Type B pancreatic cell (in vitro differentiated cells): ENCODE measurements around the gene ST6GALNAC3. TPM values are rescaled to one million over a fixed set of nuclear protein-coding genes. Genes with fewer than 3 reads are reported as not detected.

ENCODE experiments used
- DNase-seq: peaks from one replicate; pipeline ENCODE4 v3.0.0; 2021; ENCODE audit warnings: mixed read lengths; ENCODE audit not compliant: unreplicated experiment; ENCODE audit errors: extremely low spot score
- H3K27ac Mint-ChIP-seq: 2 replicates; pipeline ENCODE4 v1.8.0; 2021; ENCODE audit warnings: mild to moderate bottlenecking, mixed read lengths
- H3K27me3 Mint-ChIP-seq: 2 replicates; pipeline ENCODE4 v1.8.0; 2021; ENCODE audit warnings: mixed read lengths
- H3K36me3 Mint-ChIP-seq: 2 replicates; pipeline ENCODE4 v1.8.0; 2021; ENCODE audit warnings: mixed read lengths
- H3K4me1 Mint-ChIP-seq: one replicate; pipeline ENCODE4 v1.8.0; 2021; ENCODE audit warnings: mixed read lengths; ENCODE audit not compliant: unreplicated experiment
- H3K4me3 Mint-ChIP-seq: 2 replicates; pipeline ENCODE4 v1.8.0; 2021; ENCODE audit warnings: mild to moderate bottlenecking, mixed read lengths
- H3K9me3 Mint-ChIP-seq: 2 replicates; pipeline ENCODE4 v1.8.0; 2021; ENCODE audit warnings: mixed read lengths
- CTCF ChIP-seq: fragments of 200-600 bp; sonication (generic); conservative IDR thresholded peaks from 2 replicates; pipeline ENCODE4 v1.5.0; 2021; ENCODE audit warnings: antibody characterized with exemption, mild to moderate bottlenecking
- total RNA-seq: library from RNA; stranded (reverse); gene quantifications from 2 replicates; pipeline ENCODE4 v1.2.1, GENCODE V29; 2021; ENCODE audit warnings: low replicate concordance

Gene ST6GALNAC3
- total RNA-seq, 1 donor from 2014 or later, result 24.7 TPM

GRCh38 chr1:76501586-76502219, 427.2 kb downstream of the ST6GALNAC3 start:
- TF ChIP-seq CTCF, result no peak
- Mint-ChIP-seq H3K36me3 (no peaks in the 10 kb centered on the region), H3K9me3 (no peaks in the 10 kb centered on the region), H3K4me3 (no peak overlapping the region), H3K27me3 (no peaks in the 10 kb centered on the region), H3K4me1 (peaks cover 21% of the 10 kb centered on the region), H3K27ac (peak overlapping the region; percentile 44)
- no peak for DNase-seq

- no peak for TF ChIP-seq CTCF
- H3K27me3 Mint-ChIP-seq, result no peaks in the 10 kb centered on the region
- H3K27ac Mint-ChIP-seq, result no peak overlapping the region
- peaks cover 21% of the 10 kb centered on the region for H3K4me1 Mint-ChIP-seq
- no peaks in the 10 kb centered on the region for H3K9me3 Mint-ChIP-seq
- H3K4me3 Mint-ChIP-seq, result no peak overlapping the region
- H3K36me3 Mint-ChIP-seq, result peaks cover 4% of the 10 kb centered on the region
- DNase-seq, result no peak
Observed at GRCh38 chr1:76503100-76503499, 428.6 kb downstream of the ST6GALNAC3 start.

- Mint-ChIP-seq H3K27me3 (no peaks in the 10 kb centered on the region), H3K27ac (no peak overlapping the region), H3K36me3 (peaks cover 6% of the 10 kb centered on the region), H3K4me1 (peaks cover 21% of the 10 kb centered on the region), H3K9me3 (no peaks in the 10 kb centered on the region), H3K4me3 (no peak overlapping the region)
- TF ChIP-seq CTCF, result no peak
- DNase-seq, result no peak
Observed at GRCh38 chr1:76503736-76504135, 429.2 kb downstream of the ST6GALNAC3 start.

- Mint-ChIP-seq H3K4me1 (peaks cover 16% of the 10 kb centered on the region), H3K36me3 (peaks cover 10% of the 10 kb centered on the region), H3K4me3 (no peak overlapping the region), H3K9me3 (no peaks in the 10 kb centered on the region), H3K27me3 (no peaks in the 10 kb centered on the region), H3K27ac (no peak overlapping the region)
- TF ChIP-seq CTCF, result no peak
- no peak for DNase-seq
Observed at GRCh38 chr1:76507376-76507775, 432.8 kb downstream of the ST6GALNAC3 start.

GRCh38 chr1:76508871-76509270, 434.3 kb downstream of the ST6GALNAC3 start:
- TF ChIP-seq CTCF, result no peak
- H3K4me3 Mint-ChIP-seq, result no peak overlapping the region
- H3K27ac Mint-ChIP-seq, result no peak overlapping the region
- no peaks in the 10 kb centered on the region for H3K27me3 Mint-ChIP-seq
- H3K36me3 Mint-ChIP-seq, result peaks cover 10% of the 10 kb centered on the region
- no peak for DNase-seq
- peaks cover 12% of the 10 kb centered on the region for H3K4me1 Mint-ChIP-seq
- no peaks in the 10 kb centered on the region for H3K9me3 Mint-ChIP-seq
